Stimulated activated CD4-positive, alpha-beta T cell treated with anti-CD3 and anti-CD28 coated beads, Interleukin-1b, Interleukin-23, amount 100 ng/mL, for 1 hour (primary cell): ENCODE data around the gene HOXA13.

Source experiments
- DNase-seq, 2 donors: peaks; one replicate each; pipeline ENCODE4 v3.0.0-alpha.2; 2020; ENCODE audit warnings: low read depth in 2 of 2

HOXA13 gene

GRCh38 chr7:27148031-27148755, 51.7 kb downstream of the HOXA13 start:
- DNase-seq: no peak

- no peak for DNase-seq
Measured at GRCh38 chr7:27147199-27148030, 52.5 kb downstream of the HOXA13 start, which contains the start of gene HOXA6. Gene HOXA6, minus strand, starts transcription at chr7:27147774. Its CDS starts 25 bp downstream, at chr7:27147749.

GRCh38 chr7:27146491-27147198, 53.2 kb downstream of the HOXA13 start:
- no peak for DNase-seq

- no peak for DNase-seq
Measured at GRCh38 chr7:27145914-27146412, 53.9 kb downstream of the HOXA13 start.

GRCh38 chr7:27145165-27145913, 54.6 kb downstream of the HOXA13 start:
- DNase-seq: no peak

GRCh38 chr7:27144781-27145164, 55.1 kb downstream of the HOXA13 start:
- DNase-seq: no peak
